Bronchial epithelial cell (primary cell): ENCODE measurements around the gene PCCA. TPM values are rescaled to one million over a fixed set of nuclear protein-coding genes. Genes with fewer than 3 reads are reported as not detected.
A peak's percentile ranks its signal among the peaks of the same experiment; 100 is the strongest.

ENCODE experiments used
- DNase-seq: peaks from one replicate; pipeline ENCODE4 v3.0.0-alpha.2; 2010; ENCODE audit warnings: low read depth
- FAIRE-seq: peaks from 2 replicates; lab custom pipeline; 2011; peaks lifted over from hg19 to GRCh38; lab: Jason Lieb, UNC
- H3K27me3 ChIP-seq: 2 replicates; pipeline ENCODE4 v1.5.1; 2011; ENCODE audit warnings: low read length; ENCODE audit not compliant: control insufficient read depth, insufficient read depth
- H3K36me3 ChIP-seq: 2 replicates; pipeline ENCODE4 v1.5.1; 2011; ENCODE audit warnings: low read length; ENCODE audit not compliant: control insufficient read depth, insufficient read depth
- H3K4me3 ChIP-seq: 2 replicates; pipeline ENCODE4 v1.5.1; 2011; ENCODE audit warnings: mild to moderate bottlenecking, low read depth, low read length, control low read depth
- total RNA-seq: library from RNA; depleted of rRNA; stranded (reverse); fragments of >200 nt; gene quantifications from 2 replicates; pipeline ENCODE4 v1.2.1, GENCODE V29; 2014
- TF ChIP-seq, protein P1 (sequence below): IDR thresholded peaks from 2 replicates; pipeline ENCODE4 v1.5.1; 2011; ENCODE audit warnings: mild to moderate bottlenecking, moderate library complexity, low read length, control low read depth, inconsistent platforms; ENCODE audit not compliant: insufficient read depth, severe bottlenecking

The PCCA gene
- total RNA-seq, 1 donor from 2014 or later = 27.1 TPM

DNA sequence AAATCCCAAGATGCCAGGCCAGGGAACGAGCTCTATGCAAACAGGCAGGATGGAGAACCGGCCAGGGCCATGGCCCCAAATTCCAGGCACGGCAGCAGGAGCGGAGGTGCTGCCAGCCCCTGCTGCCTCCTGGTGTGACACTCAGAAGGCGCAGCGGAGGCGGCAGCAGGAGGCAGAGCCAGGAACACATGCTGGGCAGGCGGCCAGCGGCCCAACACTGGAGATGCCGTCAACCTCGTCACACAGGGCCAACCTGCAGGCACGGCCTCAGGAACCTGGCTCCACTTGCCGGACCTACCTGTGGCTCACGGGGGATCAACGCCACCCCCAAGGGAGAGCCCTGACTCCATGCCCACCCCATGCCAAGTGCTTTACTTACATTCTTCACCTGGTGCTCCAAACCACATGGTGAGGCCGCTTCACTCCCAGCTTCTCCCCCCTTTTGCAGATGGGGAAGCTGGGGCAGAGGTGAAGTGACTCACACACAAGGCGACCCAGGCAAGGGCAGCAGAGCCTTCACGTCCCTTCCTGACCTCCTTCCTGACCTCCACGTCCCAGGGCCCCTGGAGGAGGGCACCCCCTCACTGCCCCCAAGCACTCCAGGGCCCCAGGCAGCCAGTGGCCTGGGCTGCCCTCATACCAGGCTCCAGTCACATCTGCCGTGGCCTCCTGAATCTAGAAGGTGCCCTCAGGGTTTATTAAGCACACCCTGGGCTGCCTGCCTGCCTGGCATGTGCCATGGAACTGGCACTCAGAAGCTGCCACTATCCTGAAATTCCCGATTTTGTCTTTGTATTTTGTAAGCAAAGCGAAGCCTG, 456.2 kb downstream of the PCCA start:
- Histone ChIP-seq H3K4me3 (no peak overlapping the region), H3K36me3 (no peaks in the 10 kb centered on the region), H3K27me3 (no peaks in the 10 kb centered on the region)
- no peak for FAIRE-seq
- TF ChIP-seq, protein P1, sequence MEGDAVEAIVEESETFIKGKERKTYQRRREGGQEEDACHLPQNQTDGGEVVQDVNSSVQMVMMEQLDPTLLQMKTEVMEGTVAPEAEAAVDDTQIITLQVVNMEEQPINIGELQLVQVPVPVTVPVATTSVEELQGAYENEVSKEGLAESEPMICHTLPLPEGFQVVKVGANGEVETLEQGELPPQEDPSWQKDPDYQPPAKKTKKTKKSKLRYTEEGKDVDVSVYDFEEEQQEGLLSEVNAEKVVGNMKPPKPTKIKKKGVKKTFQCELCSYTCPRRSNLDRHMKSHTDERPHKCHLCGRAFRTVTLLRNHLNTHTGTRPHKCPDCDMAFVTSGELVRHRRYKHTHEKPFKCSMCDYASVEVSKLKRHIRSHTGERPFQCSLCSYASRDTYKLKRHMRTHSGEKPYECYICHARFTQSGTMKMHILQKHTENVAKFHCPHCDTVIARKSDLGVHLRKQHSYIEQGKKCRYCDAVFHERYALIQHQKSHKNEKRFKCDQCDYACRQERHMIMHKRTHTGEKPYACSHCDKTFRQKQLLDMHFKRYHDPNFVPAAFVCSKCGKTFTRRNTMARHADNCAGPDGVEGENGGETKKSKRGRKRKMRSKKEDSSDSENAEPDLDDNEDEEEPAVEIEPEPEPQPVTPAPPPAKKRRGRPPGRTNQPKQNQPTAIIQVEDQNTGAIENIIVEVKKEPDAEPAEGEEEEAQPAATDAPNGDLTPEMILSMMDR = peak; percentile 8
- peak; percentile 38 for DNase-seq

DNA sequence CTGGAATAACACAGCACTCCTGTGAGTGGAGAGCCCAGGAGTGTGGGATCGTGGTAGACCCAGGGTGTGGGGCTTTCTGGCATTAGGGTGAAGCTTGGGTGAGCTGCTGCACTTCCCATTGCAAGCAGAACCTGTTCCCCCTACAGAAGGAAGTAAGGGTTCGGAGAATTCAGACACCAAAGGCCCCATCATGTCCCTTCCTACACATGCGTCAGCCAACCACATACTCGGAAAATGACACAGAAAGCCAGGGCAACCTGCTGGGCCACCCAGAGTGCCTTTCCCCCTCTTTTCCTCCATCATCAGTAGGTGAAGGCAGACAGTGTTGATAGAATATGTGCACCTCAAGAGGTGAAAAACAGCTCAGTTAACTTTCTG, 456.8 kb downstream of the PCCA start:
- no peak for DNase-seq
- TF ChIP-seq, protein P1 = no peak
- no peak for FAIRE-seq

DNA sequence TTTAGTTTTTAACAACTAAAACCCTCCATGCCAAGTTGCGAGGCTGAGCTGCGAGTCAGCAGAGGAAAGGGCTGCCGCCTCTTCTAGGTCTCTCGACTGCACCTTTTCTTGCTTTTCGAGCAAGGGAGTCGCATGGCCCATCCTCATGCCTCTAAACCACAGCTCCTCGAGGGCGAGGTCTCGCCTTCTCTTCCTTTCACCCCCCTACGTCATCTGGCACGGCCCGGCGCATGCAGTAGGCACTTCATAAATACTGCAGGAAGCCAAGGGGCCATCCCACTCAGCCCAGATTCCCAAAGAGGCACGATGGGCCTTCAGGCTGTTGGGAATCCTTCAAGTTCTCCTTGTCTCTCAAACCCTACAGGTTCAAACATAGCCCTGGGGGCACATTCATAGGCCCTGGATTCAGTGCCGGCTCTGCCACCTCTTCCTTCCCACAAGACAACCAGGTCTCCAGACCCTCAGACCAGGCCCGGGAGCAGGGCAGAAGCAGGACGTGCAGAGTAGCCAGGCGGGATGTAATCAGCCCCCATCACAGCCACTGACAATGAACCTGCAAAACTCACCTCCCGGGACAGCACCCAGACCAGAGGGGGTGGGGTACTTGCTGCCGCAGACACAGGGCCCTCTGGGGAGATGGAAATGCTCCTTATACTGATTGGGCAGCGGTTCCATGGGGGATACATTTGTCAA, 458.0 kb downstream of the PCCA start:
- TF ChIP-seq, protein P1 = no peak
- no peak for FAIRE-seq
- no peak overlapping the region for H3K4me3 ChIP-seq
- no peak for DNase-seq
- no peaks in the 10 kb centered on the region for H3K27me3 ChIP-seq
- H3K36me3 ChIP-seq = no peaks in the 10 kb centered on the region

More for the DNA sequence above, 456.8 kb downstream of the PCCA start:
- Histone ChIP-seq H3K27me3 (no peaks in the 10 kb centered on the region), H3K36me3 (no peaks in the 10 kb centered on the region), H3K4me3 (no peak overlapping the region)

DNA sequence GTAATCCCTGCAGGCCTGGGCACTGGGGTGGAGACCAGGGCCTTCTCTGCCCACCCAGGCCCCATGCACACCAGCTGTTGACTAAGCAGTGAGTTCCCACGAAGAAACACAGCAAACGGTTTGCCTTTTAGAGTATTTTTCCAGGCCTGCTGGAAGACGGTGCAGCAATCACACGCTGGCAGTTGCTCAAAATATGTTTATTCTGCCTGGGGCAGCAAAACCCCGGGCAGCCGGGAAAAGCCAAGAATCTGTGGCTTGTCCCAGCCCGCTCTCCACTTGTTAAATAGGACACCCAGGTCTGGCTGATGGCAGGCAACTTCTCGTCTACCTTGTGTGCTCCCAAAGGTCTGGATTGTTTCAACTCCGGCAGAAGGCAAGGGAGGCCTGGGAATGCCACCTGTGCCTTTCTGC, 458.9 kb downstream of the PCCA start:
- Histone ChIP-seq H3K4me3 (no peak overlapping the region), H3K27me3 (no peaks in the 10 kb centered on the region), H3K36me3 (no peaks in the 10 kb centered on the region)
- TF ChIP-seq, protein P1 = no peak
- DNase-seq = peak; percentile 64
- FAIRE-seq = no peak

DNA sequence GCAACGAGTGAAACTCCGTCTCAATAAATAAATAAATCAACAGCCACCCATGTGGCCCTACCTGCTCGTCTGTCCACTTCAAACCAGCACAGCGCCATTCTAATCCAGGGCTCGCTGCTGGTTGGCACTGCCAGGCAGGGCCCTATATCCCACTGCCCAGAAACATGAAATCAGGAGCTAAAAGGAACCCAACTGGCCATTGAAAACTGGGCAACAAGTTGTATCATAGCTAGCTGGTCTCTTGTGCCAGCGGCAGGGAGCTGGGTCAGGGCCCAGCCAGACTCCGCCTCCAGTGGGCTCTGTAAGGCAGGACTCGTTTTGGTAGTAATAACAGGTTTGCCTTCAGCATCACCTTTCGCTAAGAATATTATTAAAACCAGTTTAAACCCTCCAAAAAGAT, 460.4 kb downstream of the PCCA start:
- FAIRE-seq = no peak

More for the DNA sequence above, 460.4 kb downstream of the PCCA start:
- no peaks in the 10 kb centered on the region for H3K36me3 ChIP-seq
- H3K27me3 ChIP-seq = no peaks in the 10 kb centered on the region
- TF ChIP-seq, protein P1 = no peak
- no peak overlapping the region for H3K4me3 ChIP-seq
- no peak for DNase-seq
